Heart left ventricle (tissue), 16 donors: ENCODE results near the gene NSD1. TPM values are rescaled to one million over a fixed set of nuclear protein-coding genes. Genes with fewer than 3 reads are reported as not detected.

Experiments
- ATAC-seq, 4 donors: fragments of 200-7000 bp; cut with Tn5 transposase; one replicate each; pipeline ENCODE4 v1.9.1; 2020 to 2022; ENCODE audit warnings: moderate library complexity in 4 of 4, mild to moderate bottlenecking in 3 of 4, moderate number of reproducible peaks in 1 of 4
- DNase-seq, 5 donors: peaks; one replicate each; pipeline ENCODE4 v3.0.0-alpha.2; 2020
- H3K27ac ChIP-seq, 12 donors: fragments of 200-600 bp; sonication (generic) in 4 of 12; one replicate each; pipeline versions ENCODE4 v1.5.0 to v1.8.0; 2016 to 2022; ENCODE audit warnings: mild to moderate bottlenecking in 2 of 12
- H3K27me3 ChIP-seq, 9 donors: fragments of 200-600 bp; sonication (generic) in 2 of 9; one replicate each; pipeline versions ENCODE4 v1.5.1 to v1.8.0; 2016 to 2022; ENCODE audit warnings: mild to moderate bottlenecking in 3 of 9
- H3K36me3 ChIP-seq, 9 donors: fragments of 200-600 bp; sonication (generic) in 2 of 9; one replicate each; pipeline versions ENCODE4 v1.5.0 to v1.8.0; 2018 to 2022; ENCODE audit warnings: mild to moderate bottlenecking in 2 of 9
- H3K4me1 ChIP-seq, 12 donors: fragments of 200-600 bp; sonication (generic) in 4 of 12; one replicate each; pipeline versions ENCODE4 v1.5.0 to v1.8.0; 2016 to 2022; ENCODE audit warnings: mild to moderate bottlenecking in 3 of 12
- H3K4me3 ChIP-seq, 12 donors: fragments of 200-600 bp; sonication (generic) in 4 of 12; one replicate each; pipeline versions ENCODE4 v1.5.0 to v1.8.0; 2017 to 2022; ENCODE audit warnings: mild to moderate bottlenecking in 9 of 12, moderate library complexity in 4 of 12
- H3K9me3 ChIP-seq, 12 donors: fragments of 200-600 bp; sonication (generic) in 4 of 12; one replicate each; pipeline versions ENCODE4 v1.5.0 to v1.8.0; 2016 to 2022; ENCODE audit warnings: mild to moderate bottlenecking in 1 of 12
- POLR2A ChIP-seq, 2 donors: fragments of 450-650 bp; IDR thresholded peaks; one replicate each; pipeline ENCODE4 v1.6.1; 2017; ENCODE audit warnings: antibody characterized with exemption in 2 of 2, mild to moderate bottlenecking in 2 of 2, moderate library complexity in 2 of 2
- WGBS, 4 donors: extraction: QIAGEN DNeasy Blood & Tissue Kit in 2 of 4; methylation state at CpG; one replicate each; pipeline versions ENCODE4 v1.1.5 to v1.1.7; 2013 to 2018; 5-methylcytosine and 5-hydroxymethylcytosine counted together
- intact Hi-C, 10 donors: fragments of 100-400 bp; cut with DNase I; formaldehyde crosslinking; loops; one replicate each; pipeline versions ENCODE4 v1.11.1 to v1.14.2; 2022
- polyA plus RNA-seq, 2 donors: library from polyadenylated mRNA; stranded (reverse); fragments of 200-250 nt; gene quantifications; one replicate each; pipeline ENCODE4 v1.2.3, GENCODE V29; 2013
- total RNA-seq, 9 donors: library from RNA; depleted of rRNA in 2 of 9; stranded (reverse); fragments of >200 nt in 2 of 9; fragmentation: NEBNext Ultra II Directional in 3 of 9; extraction: Animal tissue kit (Norgen Biotek cat#: 25700) in 3 of 9; gene quantifications; one replicate each; pipeline versions ENCODE4 v1.1.0 to v1.2.4, GENCODE V29; 2016 to 2023
- TF ChIP-seq, protein P1 (sequence below), 12 donors: fragments of 200-600 bp; sonication (generic) in 4 of 12; IDR thresholded peaks; one replicate each; pipeline versions ENCODE4 v1.5.0 to v1.8.0; 2018 to 2022; ENCODE audit warnings: antibody characterized with exemption in 12 of 12, mild to moderate bottlenecking in 5 of 12
- donor health status: ischemic (EF 13 %, LVEDD 7.1; RV severe dilation, severe dysfunction).
- donor health status: healthy with polysubstance abuse.
- donor health status: DM: no; HTN: yes; CAD: no.
- donor health status: DM: no; HTN: no; CAD: no.
- donor health status: ischemic (EF 25% LVEDD 6.9; RV normal size, moderate dysfunction).
- donor health status: ischemic (EF 25% LVEDD 5.7; RV mildly dilated, moderate dysfunction).
- donor health status: healthy.
- donor health status: DM: yes; HTN: yes; CAD: no.
- donor health status: ischemic (EF 35%, LVEDD 5.7; RV mildly dilated, moderate dysfunction).
- donor health status: nonischemic (EF 11% LVEDD 7.7; RV severe dilation, severe dysfunction).
- donor health status: DM: yes; HTN: yes; CAD: no.
- donor health status: PGD.
- donor health status: ischemic (EF 29% LVEDD 5.4; RV normal size, mild dysfunction).
- donor health status: nonischemic (EF 23%, LVEDD 6.1; RV moderate dilation, normal function).

Gene NSD1
- total and polyA plus RNA-seq, 11 donors, result 10.9 to 64.6 (median 43.9) TPM

DNA sequence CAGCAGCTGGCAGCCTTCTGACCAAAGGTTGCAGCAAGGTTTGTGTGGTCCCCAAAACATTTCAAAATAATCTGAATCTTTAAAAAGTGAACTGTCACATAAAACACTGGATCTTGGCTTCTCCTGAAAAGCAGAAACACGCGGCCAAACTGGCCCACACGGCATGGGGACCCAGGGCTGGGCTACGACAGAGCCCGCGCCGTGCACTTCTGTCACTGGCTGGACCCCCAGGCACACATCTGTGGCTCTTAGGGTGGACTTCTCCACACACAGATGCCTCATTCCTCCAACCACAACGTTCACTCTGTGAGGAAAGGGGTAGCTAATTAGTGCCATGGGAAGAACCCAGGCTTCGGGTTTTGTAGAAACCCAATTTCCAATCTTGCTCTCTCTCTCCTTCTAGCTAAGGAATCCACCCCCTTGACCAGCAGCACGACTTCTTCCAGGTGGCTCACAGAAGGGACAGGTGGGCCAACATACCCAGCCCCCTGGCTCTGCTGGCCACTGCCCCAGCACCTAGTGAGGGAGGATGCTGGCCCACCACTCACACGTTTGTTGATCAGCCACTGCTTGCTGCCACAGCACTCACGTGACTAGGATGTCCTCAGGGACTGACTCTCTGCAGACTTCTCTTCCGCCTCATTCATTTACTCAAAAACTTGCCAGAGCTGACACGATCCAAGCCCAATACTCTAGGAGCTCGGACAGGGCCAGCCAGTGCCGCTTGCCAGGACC is 200.0 kb downstream of the NSD1 start:
- H3K4me3 ChIP-seq, result no peak overlapping the region

DNA sequence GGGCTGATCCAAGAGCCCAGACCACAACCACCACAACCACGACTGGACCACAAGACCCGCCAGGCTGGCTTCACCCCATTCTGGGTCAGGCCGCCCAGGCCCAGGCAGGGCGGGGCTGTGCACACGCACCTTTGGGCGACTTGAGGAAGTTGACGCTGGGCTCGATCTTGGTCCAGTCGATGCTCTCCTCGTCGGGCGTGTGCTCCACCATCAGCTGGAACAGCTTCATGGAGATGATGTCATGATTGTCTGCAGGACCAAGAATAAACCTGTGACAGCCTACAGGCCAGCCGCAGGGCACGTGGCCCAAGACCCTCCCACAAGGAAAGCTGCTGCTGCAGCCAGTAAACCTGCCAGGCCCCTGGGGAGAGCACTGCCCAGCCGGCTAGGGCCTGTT is 200.6 kb downstream of the NSD1 start:
- H3K4me1 ChIP-seq, result peaks cover 0 to 37% (median 19%) of the 10 kb centered on the region in 12 donors
- peaks cover 3 to 100% (median 94%) of the 10 kb centered on the region in 9 donors for H3K36me3 ChIP-seq
- WGBS, 4 donors, result 65 to 81% (median 74%) methylated on average over 10 to 15 of the region's 15 CpGs
- no peaks in the 10 kb centered on the region for H3K9me3 ChIP-seq
- H3K4me3 ChIP-seq, result no peak overlapping the region
- peak overlapping the region in 3 of 12 donors; percentile 23 to 70 (median 69) for H3K27ac ChIP-seq
- H3K27me3 ChIP-seq, result no peaks in the 10 kb centered on the region
- peak in 3 of 4 donors; percentile 43 to 56 (median 52) for ATAC-seq
- intact Hi-C loops, result no loop called here
- DNase-seq, result peak in 1 of 5 donors; percentile 47
- TF ChIP-seq, protein P1, sequence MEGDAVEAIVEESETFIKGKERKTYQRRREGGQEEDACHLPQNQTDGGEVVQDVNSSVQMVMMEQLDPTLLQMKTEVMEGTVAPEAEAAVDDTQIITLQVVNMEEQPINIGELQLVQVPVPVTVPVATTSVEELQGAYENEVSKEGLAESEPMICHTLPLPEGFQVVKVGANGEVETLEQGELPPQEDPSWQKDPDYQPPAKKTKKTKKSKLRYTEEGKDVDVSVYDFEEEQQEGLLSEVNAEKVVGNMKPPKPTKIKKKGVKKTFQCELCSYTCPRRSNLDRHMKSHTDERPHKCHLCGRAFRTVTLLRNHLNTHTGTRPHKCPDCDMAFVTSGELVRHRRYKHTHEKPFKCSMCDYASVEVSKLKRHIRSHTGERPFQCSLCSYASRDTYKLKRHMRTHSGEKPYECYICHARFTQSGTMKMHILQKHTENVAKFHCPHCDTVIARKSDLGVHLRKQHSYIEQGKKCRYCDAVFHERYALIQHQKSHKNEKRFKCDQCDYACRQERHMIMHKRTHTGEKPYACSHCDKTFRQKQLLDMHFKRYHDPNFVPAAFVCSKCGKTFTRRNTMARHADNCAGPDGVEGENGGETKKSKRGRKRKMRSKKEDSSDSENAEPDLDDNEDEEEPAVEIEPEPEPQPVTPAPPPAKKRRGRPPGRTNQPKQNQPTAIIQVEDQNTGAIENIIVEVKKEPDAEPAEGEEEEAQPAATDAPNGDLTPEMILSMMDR (IDR thresholded peaks at IDR 0.05), result no peak
- TF ChIP-seq POLR2A (IDR thresholded peaks at IDR 0.05), result no peak

More for the DNA sequence above, 200.0 kb downstream of the NSD1 start:
- Histone ChIP-seq H3K27me3 (no peaks in the 10 kb centered on the region), H3K27ac (no peak overlapping the region), H3K4me1 (peaks cover 0 to 32% (median 18%) of the 10 kb centered on the region in 12 donors), H3K36me3 (peaks cover 3 to 100% (median 90%) of the 10 kb centered on the region in 9 donors), H3K9me3 (no peaks in the 10 kb centered on the region)
- WGBS, 4 donors, result 90 to 94% (median 91%) methylated on average over 16 of the region's 16 CpGs
- intact Hi-C loops, result no loop called here
- TF ChIP-seq, protein P1 (IDR thresholded peaks at IDR 0.05), result no peak
- no peak for TF ChIP-seq POLR2A (IDR thresholded peaks at IDR 0.05)
- DNase-seq (no peak), ATAC-seq (no peak)

DNA sequence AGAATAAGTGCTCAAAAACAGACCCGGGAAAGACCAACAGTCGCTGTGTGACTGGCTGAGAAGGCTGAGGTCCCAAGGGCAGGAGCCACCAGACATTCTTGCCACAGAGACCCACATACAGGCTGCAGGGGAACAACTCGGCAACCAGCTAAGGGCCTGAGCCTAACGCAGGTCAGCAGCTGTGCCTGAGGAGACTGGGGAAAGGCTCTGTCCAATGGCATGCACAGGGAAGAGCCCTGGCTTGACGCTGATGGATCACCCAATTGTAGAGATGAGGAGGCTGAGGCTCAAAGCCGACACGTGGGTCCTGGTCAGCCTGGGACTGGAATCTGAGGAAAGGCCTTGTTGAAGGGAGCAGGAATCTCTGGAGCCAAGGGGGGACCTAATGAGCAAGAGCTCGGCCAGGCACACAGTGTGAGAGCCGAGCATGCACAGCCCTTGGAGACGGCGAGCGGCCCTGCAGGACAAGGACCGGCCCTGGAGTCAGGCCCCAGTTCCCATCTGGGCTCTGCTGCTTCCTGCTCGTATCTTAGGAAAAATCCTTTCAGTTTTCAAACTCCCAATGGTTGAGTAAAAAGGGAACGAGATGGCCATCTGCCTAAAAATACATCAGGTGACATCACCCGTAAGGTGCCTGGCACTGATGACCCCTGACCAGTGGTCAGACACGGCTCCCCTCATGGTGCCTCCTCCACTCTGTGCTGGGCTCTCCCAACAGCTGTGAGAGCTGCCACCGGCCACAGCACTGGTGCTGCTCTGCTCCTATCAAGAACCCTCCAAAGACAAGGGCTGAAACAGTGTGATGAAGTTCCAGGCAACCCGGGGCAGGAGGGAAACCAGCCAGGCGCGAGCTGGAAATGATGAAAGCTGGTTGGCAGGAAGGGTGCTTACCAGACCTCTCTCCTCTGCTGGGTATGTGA is 201.5 kb downstream of the NSD1 start:
- Histone ChIP-seq H3K36me3 (peaks cover 3 to 100% (median 93%) of the 10 kb centered on the region in 9 donors), H3K4me1 (peaks cover 0 to 40% (median 20%) of the 10 kb centered on the region in 12 donors), H3K4me3 (no peak overlapping the region), H3K9me3 (no peaks in the 10 kb centered on the region), H3K27ac (peak overlapping the region in 8 of 12 donors; percentile 13 to 78 (median 68)), H3K27me3 (no peaks in the 10 kb centered on the region)
- intact Hi-C loops, result no loop called here
- TF ChIP-seq POLR2A (IDR thresholded peaks at IDR 0.05), result no peak
- TF ChIP-seq, protein P1 (IDR thresholded peaks at IDR 0.05), result no peak
- 69 to 80% (median 77%) methylated on average over 21 of the region's 21 CpGs for WGBS, 4 donors
- peak; percentile 84 to 89 (median 85) for ATAC-seq
- DNase-seq, result peak in 3 of 5 donors; percentile 41 to 69 (median 68)

DNA sequence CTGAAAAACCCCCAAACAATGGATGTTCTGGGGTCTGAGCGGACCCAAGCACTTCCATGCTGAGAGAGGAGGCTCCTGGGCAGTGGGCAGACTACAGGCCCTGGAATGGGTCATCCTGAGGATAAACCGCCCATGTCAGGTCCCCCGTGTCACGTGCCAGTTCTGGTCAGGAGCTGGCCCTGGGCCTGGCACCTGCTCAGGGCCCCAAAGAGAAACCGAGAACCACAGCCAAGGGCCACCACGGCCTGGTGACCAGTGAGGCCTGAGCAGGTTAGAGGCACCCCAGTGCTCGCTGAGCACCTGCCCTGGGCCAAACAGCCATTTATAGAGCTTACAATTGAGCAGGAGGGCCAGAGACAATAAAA is 202.1 kb downstream of the NSD1 start:
- Histone ChIP-seq H3K36me3 (peaks cover 3 to 98% (median 87%) of the 10 kb centered on the region in 9 donors), H3K4me3 (no peak overlapping the region), H3K27ac (peak overlapping the region in 8 of 12 donors; percentile 24 to 78 (median 68)), H3K27me3 (no peaks in the 10 kb centered on the region), H3K9me3 (no peaks in the 10 kb centered on the region), H3K4me1 (peaks cover 0 to 40% (median 20%) of the 10 kb centered on the region in 12 donors)
- TF ChIP-seq, protein P1 (IDR thresholded peaks at IDR 0.05), result no peak
- TF ChIP-seq POLR2A (IDR thresholded peaks at IDR 0.05), result no peak
- peak in 1 of 5 donors; percentile 38 for DNase-seq
- 48 to 82% (median 64%) methylated on average over 7 of the region's 7 CpGs for WGBS, 4 donors
- peak; percentile 15 to 69 (median 52) for ATAC-seq
- intact Hi-C loops, result no loop called here
